ENCODE measurements around the gene AIF1. TPM values are rescaled to one million over a fixed set of nuclear protein-coding genes. Genes with fewer than 3 reads are reported as not detected.

The AIF1 gene
- not detected in 2 replicates for total RNA-seq

DNA sequence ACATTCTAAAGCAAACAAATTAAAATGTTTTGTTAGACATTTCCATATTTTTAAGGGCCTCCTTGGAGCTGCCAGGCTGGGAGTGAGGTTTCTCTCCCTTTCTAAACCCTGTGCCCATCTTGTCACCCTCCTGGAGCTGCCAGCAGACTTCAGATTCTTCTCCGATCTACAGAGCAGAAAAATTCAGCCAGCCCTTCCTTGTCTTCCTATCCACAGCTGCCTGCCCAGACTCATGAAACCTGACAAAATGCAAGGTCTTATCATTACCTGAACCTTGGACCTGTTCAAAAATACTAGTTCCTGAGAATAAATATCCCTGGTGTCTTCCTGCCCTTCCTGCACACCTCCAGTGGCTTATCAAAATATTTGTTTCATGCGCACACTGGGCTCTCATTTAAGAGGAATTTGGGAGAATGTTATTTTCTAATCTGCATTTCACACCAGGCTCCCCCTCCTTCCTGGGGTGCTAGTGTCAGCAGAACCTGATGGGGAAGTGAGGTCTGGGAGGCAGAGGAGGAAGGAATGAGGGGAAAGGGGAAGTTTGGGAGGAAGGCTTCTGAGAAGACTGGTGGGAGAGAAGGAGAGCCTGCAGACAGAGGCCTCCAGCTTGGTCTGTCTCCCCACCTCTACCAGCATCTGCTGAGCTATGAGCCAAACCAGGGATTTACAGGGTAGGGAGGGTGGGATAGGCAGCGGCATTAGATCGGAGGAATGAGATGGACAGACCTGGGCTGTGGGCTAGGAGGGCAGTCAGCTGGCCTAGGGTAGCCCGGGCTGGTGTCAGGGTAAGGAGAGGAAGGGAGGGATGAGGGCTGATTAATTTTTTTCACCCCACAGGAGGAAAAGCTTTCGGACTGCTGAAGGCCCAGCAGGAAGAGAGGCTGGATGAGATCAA, at the start of gene AIF1:
Gene AIF1 (plus strand): TSS at position 551 of the 895 bp plus-strand sequence. CDS start 96 bp downstream, at position 647.

GRCh38 chr6:31572041-31572911, 42.8 kb upstream of the AIF1 start, which contains the start of gene LTA:
TSS of gene LTA (plus strand) at chr6:31572289. CDS start at chr6:31572743, 454 bp downstream.

GRCh38 chr6:31575335-31575901, 39.6 kb upstream of the AIF1 start, which contains the start of gene TNF:
TSS of gene TNF (plus strand) at chr6:31575565. CDS start at chr6:31575742, 177 bp downstream.

GRCh38 chr6:31582230-31582643, 32.8 kb upstream of the AIF1 start, which contains the start of gene LTB:
TSS of gene LTB (minus strand) at chr6:31582424. CDS start at chr6:31582417, 7 bp downstream.

GRCh38 chr6:31586008-31586407, 29.0 kb upstream of the AIF1 start, which contains the start of gene LST1:
TSS of gene LST1 (plus strand) at chr6:31586277. CDS start at chr6:31587300, 1,023 bp downstream.

DNA sequence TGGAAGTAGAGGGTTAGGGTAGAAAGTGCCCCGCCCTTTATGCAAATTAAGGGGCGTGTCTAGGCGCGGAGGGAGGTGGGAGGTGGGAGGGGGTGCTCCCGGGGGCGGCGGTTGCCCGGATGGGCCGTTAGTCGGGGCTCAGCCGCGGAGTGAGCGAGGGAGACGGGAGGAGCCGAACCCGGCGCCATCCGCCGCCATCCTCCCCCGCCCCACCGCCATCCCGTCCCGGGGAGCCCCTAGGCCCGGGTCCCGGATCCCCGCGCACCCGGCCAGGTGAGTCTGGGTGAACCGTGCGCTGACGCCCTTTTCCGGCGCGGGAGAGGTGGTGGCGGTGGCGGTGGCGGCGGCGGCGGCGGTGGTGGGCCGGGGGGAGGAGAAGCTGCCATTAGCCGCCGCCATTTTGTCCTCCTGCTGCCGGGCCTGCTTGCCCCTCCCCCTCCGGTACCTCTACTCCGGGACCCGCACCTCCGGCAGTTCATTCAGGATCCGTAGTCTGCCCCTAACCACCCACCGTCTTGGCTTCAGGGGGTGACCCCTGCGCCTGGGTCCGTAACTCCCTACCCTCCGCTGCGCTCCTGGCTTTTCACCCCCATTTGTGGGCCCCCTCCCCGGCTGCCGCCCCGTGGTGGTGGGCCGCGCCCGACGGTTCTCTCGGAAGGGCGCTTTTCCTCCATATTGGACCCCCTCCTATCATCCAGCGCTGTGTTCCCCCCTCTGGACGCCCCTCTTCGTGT, 5.7 kb downstream of the AIF1 start, which contains the start of gene PRRC2A:
Gene PRRC2A (plus strand): TSS at position 130 of the 734 bp plus-strand sequence. CDS start 2,075 bp downstream, outside the sequence.

GRCh38 chr6:31655349-31656237, 40.6 kb downstream of the AIF1 start, which contains the start of gene APOM:
TSS of gene APOM (plus strand) at chr6:31655894. CDS start at chr6:31655967, 73 bp downstream.

DNA sequence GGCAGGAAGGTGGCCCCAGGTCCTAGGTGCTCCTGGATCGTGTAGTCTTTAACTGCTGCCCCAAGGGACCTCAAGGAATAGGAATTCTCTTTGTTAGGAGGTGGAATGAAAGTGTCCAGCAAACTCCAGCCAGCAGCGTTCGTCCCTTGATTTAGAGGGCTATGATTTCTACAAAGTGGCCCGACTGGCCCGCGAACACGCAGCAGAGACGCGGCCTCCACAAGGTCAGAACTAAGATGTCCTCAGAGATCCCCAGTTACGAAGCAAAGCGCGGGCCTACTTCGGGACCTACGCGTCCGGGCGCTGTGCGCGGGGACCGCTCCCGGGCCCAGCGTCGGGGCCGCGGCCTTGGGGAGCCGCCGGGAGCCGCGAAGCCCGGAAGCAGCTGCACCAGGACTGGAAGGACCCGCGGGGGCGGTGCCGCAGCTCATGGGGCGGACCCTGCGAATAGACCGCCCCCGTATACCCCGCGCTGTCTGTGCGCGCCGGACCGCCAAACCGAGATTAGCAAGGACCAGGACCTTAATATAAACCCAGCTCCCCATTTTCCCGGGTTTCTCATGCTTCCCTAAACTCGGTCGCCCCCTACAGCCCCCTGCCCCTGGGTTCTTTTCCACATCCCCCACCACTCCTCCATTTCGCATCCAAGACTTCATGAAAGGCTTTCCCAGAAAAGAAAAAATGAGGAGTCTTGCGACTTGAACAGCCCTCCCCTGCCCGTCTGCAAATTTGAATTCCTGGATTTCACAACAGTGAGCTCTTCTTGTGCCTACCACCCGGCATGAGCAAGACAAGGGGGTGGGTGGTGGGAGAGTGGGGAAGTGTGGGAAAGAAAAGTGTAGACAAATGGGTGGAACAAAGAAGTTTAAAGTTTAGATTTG, 45.6 kb downstream of the AIF1 start, which contains the start of gene C6orf47:
Gene C6orf47 (minus strand): TSS at position 398 of the 881 bp plus-strand sequence. CDS start 831 bp downstream, outside the sequence.

GRCh38 chr6:31664790-31665500, 49.9 kb downstream of the AIF1 start, which contains the start of gene GPANK1:
TSS of gene GPANK1 (minus strand) at chr6:31664997. CDS start at chr6:31664478, 519 bp downstream.

DNA sequence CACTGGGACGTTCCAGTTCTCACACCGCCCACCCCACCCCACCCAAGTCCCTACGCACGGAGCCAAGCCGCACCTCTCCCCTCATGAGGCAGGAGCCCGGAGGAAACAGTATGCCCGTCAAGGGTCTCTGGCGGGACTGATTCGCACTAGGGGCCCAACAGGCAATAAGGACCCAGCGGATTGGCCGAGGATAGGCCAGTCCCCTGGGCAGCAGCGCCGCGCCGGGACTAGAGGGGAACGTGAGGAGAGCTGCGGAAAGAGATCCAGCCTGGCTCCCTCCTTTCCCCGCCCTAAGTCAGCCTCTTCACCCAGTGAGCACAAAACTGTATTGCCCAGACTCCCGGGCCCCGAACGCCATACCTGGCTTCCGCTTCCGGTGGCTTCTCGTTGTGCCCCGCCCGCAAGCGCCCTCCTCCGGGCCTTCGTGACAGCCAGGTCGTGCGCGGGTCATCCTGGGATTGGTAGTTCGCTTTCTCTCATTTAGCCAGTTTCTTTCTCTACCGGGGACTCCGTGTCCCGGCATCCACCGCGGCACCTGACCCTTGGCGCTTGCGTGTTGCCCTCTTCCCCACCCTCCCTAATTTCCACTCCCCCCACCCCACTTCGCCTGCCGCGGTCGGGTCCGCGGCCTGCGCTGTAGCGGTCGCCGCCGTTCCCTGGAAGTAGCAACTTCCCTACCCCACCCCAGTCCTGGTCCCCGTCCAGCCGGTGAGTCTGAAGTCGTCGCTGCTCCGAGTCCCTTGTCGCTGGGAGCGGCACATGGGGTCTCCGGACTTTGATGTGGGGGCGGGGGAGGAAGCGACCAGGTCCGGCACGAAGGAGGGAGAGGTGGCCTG, 50.7 kb downstream of the AIF1 start, which contains the start of gene CSNK2B:
Gene CSNK2B (plus strand): TSS at position 580 of the 836 bp plus-strand sequence. CDS start 752 bp downstream, outside the sequence.

Other genes with a start within 250 kb of the AIF1 start
- 18.3 and 28.3 TPM in 2 replicates for gene MICA, start 211.6 kb upstream of the AIF1 start, total RNA-seq
- gene MICB, start 117.1 kb upstream of the AIF1 start, total RNA-seq: 14.4 and 20.9 TPM in 2 replicates
- gene MCCD1, start 86.3 kb upstream of the AIF1 start, total RNA-seq: not detected in 2 replicates
- gene DDX39B, start 73.2 kb upstream of the AIF1 start, total RNA-seq: 366 and 394 TPM in 2 replicates
- gene ATP6V1G2, start 68.6 kb upstream of the AIF1 start, total RNA-seq: 3.3 and 4.0 TPM in 2 replicates
- gene NFKBIL1, start 67.6 kb upstream of the AIF1 start, total RNA-seq: 22.6 and 22.9 TPM in 2 replicates
- gene LTA, start 42.9 kb upstream of the AIF1 start, total RNA-seq: not detected in 2 replicates
- gene TNF, start 39.7 kb upstream of the AIF1 start, total RNA-seq: not detected in 2 replicates
- not detected in 2 replicates for gene LTB, start 32.8 kb upstream of the AIF1 start, total RNA-seq
- not detected in 2 replicates for gene LST1, start 29.0 kb upstream of the AIF1 start, total RNA-seq
- gene NCR3, start 22.2 kb upstream of the AIF1 start, total RNA-seq: not detected in 2 replicates
- gene PRRC2A, start 5.5 kb downstream of the AIF1 start, total RNA-seq: 31.6 and 39.6 TPM in 2 replicates
- gene BAG6, start 37.4 kb downstream of the AIF1 start, total RNA-seq: 107 and 122 TPM in 2 replicates
- gene APOM, start 40.7 kb downstream of the AIF1 start, total RNA-seq: 1.5 and 1.8 TPM in 2 replicates
- 22.2 and 26.7 TPM in 2 replicates for gene C6orf47, start 45.5 kb downstream of the AIF1 start, total RNA-seq
- 14.3 and 15.4 TPM in 2 replicates for gene GPANK1, start 49.8 kb downstream of the AIF1 start, total RNA-seq
- 80.7 and 85.0 TPM in 2 replicates for gene CSNK2B, start 50.8 kb downstream of the AIF1 start, total RNA-seq
- 2.0 and 3.2 TPM in 2 replicates for gene LY6G5B, start 54.7 kb downstream of the AIF1 start, total RNA-seq
- gene LY6G5C, start 65.8 kb downstream of the AIF1 start, total RNA-seq: 0.40 and 0.75 TPM in 2 replicates
- gene ABHD16A, start 88.1 kb downstream of the AIF1 start, total RNA-seq: 51.5 and 62.8 TPM in 2 replicates
- gene LY6G6F, start 91.6 kb downstream of the AIF1 start, total RNA-seq: not detected in 2 replicates
- not detected in 2 replicates for gene LY6G6D, start 100.1 kb downstream of the AIF1 start, total RNA-seq
- not detected in 2 replicates for gene LY6G6C, start 106.5 kb downstream of the AIF1 start, total RNA-seq
- not detected in 2 replicates for gene MPIG6B, start 108.1 kb downstream of the AIF1 start, total RNA-seq
- 112 and 142 TPM in 2 replicates for gene DDAH2, start 114.1 kb downstream of the AIF1 start, total RNA-seq
- 784 and 832 TPM in 2 replicates for gene CLIC1, start 121.3 kb downstream of the AIF1 start, total RNA-seq
- gene MSH5, start 124.8 kb downstream of the AIF1 start, total RNA-seq: 5.3 and 5.4 TPM in 2 replicates
- 1.8 and 1.9 TPM in 2 replicates for gene SAPCD1, start 147.4 kb downstream of the AIF1 start, total RNA-seq
- gene VWA7, start 162.1 kb downstream of the AIF1 start, total RNA-seq: 0.13 and 0.19 TPM in 2 replicates
- gene VARS1, start 180.5 kb downstream of the AIF1 start, total RNA-seq: 37.6 and 48.4 TPM in 2 replicates
- gene LSM2, start 191.7 kb downstream of the AIF1 start, total RNA-seq: 17.9 and 25.9 TPM in 2 replicates
- 1.5 and 1.6 TPM in 2 replicates for gene HSPA1L, start 200.0 kb downstream of the AIF1 start, total RNA-seq
- gene HSPA1A, start 200.3 kb downstream of the AIF1 start, total RNA-seq: 97.9 and 108 TPM in 2 replicates
- 158 and 185 TPM in 2 replicates for gene HSPA1B, start 212.5 kb downstream of the AIF1 start, total RNA-seq
- 60.4 and 69.0 TPM in 2 replicates for gene NEU1, start 247.6 kb downstream of the AIF1 start, total RNA-seq

Data from aortic smooth muscle cell (primary cell).